GM12873 (cell line): ENCODE results near the gene MED4.

ENCODE experiments used
- TF ChIP-seq, protein P1 (sequence below): IDR thresholded peaks from 2 replicates; pipeline ENCODE4 v1.5.1; 2012; ENCODE audit warnings: low read depth, mild to moderate bottlenecking, moderate library complexity, low read length, control low read depth; ENCODE audit not compliant: insufficient read depth; ENCODE audit errors: missing control alignments

The MED4 gene

DNA sequence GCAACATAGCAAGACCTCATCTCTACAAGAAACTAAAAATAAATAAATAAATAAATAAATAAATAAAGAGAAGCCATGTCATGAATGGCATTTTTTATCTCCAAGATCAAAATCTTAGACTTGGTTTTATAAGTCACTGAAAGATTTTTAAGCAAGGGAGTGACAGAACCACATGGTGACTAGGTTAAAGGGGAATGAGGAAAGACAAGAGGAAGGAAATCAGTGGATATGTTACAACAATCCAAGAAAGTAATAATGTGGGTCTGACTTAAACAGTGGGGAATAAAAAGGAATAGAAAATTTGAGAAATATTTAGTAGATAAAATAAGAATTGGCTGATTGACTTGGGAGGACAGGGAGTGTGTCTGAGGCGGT, 18.8 kb upstream of the MED4 start:
- TF ChIP-seq, protein P1, sequence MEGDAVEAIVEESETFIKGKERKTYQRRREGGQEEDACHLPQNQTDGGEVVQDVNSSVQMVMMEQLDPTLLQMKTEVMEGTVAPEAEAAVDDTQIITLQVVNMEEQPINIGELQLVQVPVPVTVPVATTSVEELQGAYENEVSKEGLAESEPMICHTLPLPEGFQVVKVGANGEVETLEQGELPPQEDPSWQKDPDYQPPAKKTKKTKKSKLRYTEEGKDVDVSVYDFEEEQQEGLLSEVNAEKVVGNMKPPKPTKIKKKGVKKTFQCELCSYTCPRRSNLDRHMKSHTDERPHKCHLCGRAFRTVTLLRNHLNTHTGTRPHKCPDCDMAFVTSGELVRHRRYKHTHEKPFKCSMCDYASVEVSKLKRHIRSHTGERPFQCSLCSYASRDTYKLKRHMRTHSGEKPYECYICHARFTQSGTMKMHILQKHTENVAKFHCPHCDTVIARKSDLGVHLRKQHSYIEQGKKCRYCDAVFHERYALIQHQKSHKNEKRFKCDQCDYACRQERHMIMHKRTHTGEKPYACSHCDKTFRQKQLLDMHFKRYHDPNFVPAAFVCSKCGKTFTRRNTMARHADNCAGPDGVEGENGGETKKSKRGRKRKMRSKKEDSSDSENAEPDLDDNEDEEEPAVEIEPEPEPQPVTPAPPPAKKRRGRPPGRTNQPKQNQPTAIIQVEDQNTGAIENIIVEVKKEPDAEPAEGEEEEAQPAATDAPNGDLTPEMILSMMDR = no peak

DNA sequence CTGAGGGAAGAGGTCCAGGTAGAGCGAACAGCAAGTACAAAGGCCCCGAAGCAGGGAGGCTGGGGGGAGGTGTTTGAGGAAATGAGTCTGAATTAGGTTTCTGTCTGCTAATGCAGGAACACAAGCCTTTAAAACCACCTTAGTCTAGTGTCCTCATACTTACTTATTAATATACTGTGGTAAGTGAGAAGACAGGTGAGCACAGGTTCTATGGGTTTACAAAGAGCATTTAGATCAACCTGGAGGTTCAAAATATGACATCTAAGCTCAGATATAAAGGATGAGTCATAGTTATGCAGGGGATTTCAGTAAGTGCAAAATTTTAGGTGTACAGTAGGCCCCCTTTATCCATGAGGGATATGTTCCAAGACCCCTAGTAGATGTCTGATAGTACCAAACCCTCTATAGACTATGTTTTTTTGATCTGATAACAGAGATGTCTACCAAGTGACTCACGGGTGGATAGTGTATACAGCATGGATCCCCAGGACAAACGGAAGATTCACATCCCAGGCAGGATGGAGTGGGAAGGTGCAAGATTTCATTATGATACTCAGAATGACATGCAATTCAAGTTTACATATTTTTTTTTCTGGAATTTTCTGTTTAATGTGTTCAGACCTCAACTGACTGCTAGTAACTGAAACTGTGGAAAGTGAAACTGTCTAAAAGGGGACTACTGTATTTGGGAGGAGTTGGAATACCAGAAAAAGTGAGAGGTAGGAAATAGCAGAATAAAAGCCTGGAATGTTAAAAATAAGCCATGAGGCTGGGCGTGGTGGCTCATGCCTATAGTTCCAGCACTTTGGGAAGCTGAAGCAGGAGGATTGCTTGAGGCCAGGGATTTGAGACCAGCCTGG, 18.2 kb upstream of the MED4 start:
- TF ChIP-seq, protein P1 = no peak

DNA sequence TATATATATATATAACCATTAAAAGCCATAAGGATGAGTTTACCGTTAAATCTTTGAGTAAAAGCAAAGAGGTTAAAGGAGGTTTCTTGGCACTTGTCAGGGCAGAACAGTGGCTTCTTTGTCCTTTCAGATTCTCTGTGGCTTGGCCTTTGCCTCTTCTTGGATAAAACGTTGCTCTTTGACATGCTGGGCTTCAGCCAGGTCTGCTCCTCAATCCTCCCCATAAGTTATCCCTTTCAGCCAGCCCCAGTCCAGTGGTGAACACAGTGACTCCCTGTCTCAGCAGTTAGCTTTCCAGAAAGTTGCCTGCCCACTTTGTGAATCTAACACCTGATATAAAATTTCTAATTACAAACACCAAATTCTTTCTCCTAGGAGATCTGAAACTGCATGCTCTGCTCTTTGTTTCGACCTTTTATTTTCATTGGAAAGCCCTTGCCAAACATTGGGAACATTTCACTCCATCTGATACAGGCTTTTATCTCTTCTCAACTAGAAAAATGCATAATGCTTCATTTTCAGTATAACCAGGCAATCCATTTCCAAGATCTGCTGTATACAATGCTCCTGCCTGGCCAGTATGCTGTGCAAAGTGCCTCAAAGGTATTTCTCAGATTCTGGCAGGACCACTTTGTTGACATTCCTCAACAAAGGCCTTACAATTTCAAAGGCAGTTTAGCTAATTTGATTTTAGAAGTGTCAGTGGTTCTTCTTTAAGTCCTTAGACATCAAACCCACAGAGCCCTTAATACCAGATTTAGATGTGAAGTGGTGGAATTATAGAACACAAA, 16.2 kb upstream of the MED4 start:
- TF ChIP-seq, protein P1 = no peak

DNA sequence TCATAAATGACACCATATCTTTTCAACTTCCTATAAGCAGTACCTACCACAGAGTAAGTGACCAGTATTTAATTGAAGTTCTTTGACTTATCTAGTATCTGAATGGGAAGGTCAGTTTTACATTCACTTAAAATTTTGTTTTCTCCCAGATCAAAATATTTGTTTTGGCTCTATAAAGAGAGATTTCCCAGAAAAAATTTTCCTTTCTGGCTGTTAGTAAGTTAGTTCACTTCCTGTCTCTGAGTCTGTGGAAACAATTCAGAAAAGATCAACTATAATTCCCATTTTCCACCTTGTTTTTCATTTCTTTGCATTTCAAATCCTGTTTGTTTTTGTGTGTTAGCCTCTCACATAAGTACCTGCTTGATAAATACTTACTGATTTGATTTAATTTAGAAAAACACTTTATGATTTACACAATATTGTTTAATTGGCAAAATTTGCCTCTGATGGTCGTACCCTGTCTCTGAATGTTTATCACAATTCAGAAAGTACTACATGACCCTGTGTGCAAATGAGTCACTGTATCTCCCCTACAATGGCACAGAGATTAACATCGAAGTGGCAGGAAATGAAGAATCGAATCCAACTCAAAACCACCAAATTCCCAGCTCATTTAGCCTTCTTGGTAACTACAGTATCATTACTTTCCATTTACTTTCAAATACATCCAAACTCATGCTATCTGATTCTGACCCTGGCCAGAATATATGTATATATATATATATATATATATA, 15.4 kb upstream of the MED4 start:
- TF ChIP-seq, protein P1 = no peak

DNA sequence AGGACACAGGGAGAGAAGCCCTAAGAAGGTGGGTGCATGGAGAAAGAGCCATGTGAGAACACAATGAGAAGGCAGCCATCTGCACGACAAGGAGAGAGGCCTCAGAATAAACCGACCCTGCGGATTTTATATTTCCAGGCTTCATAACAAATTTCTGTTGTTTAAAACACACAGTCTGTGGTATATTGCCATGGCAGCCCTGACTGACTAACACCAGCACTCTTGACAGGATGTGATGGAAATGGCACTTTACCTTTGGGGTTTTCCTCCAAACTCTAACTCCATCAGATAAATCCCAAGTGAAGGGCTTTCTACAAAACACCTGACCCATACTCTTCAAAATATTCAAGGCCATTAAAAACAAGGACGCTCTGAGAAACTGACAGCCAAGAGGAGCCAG, 13.2 kb upstream of the MED4 start:
- TF ChIP-seq, protein P1 = no peak

DNA sequence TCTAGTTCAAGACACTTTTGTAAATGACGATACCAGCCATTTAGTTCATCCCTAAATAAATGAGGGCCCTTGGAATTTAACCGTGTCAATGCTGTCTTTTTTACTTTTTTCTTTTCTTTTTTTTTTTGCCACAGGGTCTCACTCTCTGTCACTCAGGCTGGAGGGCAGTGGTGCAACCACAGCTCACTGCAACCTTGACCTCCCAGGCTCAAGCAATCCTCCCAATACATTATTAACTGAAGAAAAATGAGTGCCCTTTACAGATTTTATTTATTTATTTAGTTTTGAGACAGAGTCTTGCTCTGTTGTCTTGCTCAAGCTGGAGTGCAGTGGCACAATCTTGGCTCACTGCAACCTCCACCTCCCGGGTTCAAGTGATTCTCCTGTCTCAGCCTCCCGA, 2.9 kb upstream of the MED4 start:
- TF ChIP-seq, protein P1 = no peak

DNA sequence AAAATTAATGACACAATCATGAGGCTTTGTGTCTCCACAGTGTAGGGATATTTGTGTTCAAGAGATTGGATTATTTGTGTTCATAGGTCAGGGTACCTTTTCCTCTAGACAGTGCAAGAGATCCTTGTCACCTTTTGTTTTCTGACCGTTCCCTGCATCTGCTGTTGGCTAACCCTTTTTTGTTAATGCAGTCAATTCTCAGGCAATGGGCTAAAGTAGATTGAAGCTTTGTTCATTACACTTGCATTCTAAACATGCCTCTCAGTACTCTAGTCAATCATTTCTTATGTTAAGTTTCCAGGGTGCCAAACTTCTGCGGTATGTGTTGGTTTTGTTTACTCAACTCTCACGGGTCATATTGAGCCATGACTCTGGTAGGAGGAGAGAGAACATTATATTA, 1.8 kb upstream of the MED4 start:
- TF ChIP-seq, protein P1 = no peak
